Esophagus squamous epithelium (tissue), 5 donors: ENCODE measurements around the gene HMGN1. TPM values are rescaled to one million over a fixed set of nuclear protein-coding genes. Genes with fewer than 3 reads are reported as not detected.

Experiments
- DNase-seq: peaks from one replicate; lab custom pipeline; 2025; lab: John Stamatoyannopoulos, UW
- H3K27ac ChIP-seq, 4 donors: fragments of 200-600 bp; sonication (generic); one replicate each; pipeline ENCODE4 v1.5.1; 2016 to 2019; ENCODE audit warnings: mild to moderate bottlenecking in 1 of 4
- H3K27me3 ChIP-seq, 4 donors: fragments of 200-600 bp; sonication (generic); 1 replicate in 3 of 4; 2 replicates in 1 of 4; pipeline versions ENCODE4 v1.5.1 to v1.6.0; 2017 to 2021; ENCODE audit warnings: antibody characterized with exemption in 1 of 4
- H3K36me3 ChIP-seq, 3 donors: fragments of 200-600 bp; sonication (generic); one replicate each; pipeline ENCODE4 v1.5.1; 2016 to 2019
- H3K4me1 ChIP-seq, 3 donors: fragments of 200-600 bp; sonication (generic); one replicate each; pipeline ENCODE4 v1.5.1; 2017 to 2019
- H3K4me3 ChIP-seq, 4 donors: fragments of 200-600 bp; sonication (generic); 1 replicate in 3 of 4; 2 replicates in 1 of 4; pipeline ENCODE4 v1.5.1; 2016 to 2019; ENCODE audit warnings: mild to moderate bottlenecking in 2 of 4, moderate library complexity in 1 of 4
- H3K9me3 ChIP-seq, 3 donors: fragments of 200-600 bp; sonication (generic); one replicate each; pipeline ENCODE4 v1.5.1; 2016 to 2019
- POLR2A ChIP-seq, 4 donors: fragments of 450-650 bp; IDR thresholded peaks; one replicate each; pipeline ENCODE4 v1.6.1; 2017; ENCODE audit warnings: antibody characterized with exemption in 4 of 4, mild to moderate bottlenecking in 4 of 4, moderate library complexity in 3 of 4
- WGBS, 2 donors: methylation state at CpG; one replicate each; pipeline ENCODE4 v1.1.5; 2018; 5-methylcytosine and 5-hydroxymethylcytosine counted together
- intact Hi-C: fragments of 100-400 bp; cut with DNase I; formaldehyde crosslinking; loops from one replicate; pipeline ENCODE4 v1.15.0; 2022
- total RNA-seq, 4 donors: library from RNA; depleted of rRNA; stranded (reverse); fragments of >200 nt; gene quantifications; one replicate each; pipeline ENCODE4 v1.1.0, GENCODE V29; 2016
- TF ChIP-seq, protein P1 (sequence below), 6 experiments: fragments of 450-650 bp in 4 of 6; fragments of 200-600 bp in 2 of 6; sonication (generic) in 2 of 6; IDR thresholded peaks; one replicate each; pipeline ENCODE4 v1.5.1; 2016 to 2019; ENCODE audit warnings: antibody characterized with exemption in 6 of 6, mild to moderate bottlenecking in 4 of 6, moderate library complexity in 4 of 6
- donor health status: DM: yes; HTN: yes; CAD: no.

HMGN1 gene
- total RNA-seq, 4 donors from 2014 or later: 114 to 193 (median 144) TPM

DNA sequence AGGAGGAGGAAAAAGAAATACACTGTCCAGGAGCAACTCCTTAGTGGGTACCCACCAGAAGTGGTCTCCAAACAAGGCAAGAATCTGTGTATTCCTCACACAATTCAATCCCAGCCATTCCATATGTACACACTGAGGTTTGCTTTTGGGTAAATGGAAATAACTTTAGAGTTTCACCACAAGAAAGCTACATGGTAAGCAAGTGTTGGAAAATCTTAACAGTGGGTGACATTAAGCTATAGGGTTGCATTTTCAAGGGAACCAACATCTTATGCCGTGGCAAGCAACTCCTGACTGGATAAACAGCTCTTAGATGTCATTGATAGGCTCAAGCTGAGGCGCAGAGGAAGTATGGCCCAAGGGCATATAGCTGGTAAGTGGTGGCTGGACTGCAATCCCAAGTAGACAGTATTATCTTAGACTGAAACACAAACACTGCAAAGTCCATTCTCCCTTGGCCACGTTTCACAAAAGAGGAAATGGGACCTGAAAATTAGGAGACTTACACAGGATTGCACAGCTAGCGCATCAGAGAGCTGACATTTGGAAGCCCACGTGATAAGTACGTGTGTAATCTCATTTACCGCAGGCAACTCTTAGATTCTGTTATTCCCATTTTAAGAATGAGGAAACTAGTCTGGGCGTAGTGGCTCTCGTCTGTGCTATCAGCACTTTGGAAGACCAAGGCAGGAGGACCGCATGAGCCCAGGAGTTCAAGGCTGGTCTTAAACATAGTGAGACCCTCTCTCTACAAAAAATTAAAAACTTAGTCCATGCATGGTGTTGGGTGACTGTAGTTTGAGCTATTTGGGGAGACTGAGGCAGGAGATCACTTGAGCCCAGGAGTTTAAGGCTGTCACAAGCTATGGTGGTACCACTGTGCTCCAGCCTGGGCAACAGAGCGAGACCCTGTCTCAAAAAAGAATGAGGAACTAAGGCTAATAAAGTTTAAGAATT lies 31.5 kb downstream of the HMGN1 start:
- Histone ChIP-seq H3K9me3 (no peaks in the 10 kb centered on the region), H3K36me3 (no peaks in the 10 kb centered on the region), H3K27me3 (no peaks in the 10 kb centered on the region), H3K27ac (no peak overlapping the region), H3K4me1 (peaks cover 0 to 29% (median 4%) of the 10 kb centered on the region in 3 donors), H3K4me3 (no peak overlapping the region)
- intact Hi-C loops: loop anchor here (10.0 kb wide), 1 partner anchor 67 kb away; a partner anchor contains a TSS
- DNase-seq: no peak
- TF ChIP-seq, protein P1, sequence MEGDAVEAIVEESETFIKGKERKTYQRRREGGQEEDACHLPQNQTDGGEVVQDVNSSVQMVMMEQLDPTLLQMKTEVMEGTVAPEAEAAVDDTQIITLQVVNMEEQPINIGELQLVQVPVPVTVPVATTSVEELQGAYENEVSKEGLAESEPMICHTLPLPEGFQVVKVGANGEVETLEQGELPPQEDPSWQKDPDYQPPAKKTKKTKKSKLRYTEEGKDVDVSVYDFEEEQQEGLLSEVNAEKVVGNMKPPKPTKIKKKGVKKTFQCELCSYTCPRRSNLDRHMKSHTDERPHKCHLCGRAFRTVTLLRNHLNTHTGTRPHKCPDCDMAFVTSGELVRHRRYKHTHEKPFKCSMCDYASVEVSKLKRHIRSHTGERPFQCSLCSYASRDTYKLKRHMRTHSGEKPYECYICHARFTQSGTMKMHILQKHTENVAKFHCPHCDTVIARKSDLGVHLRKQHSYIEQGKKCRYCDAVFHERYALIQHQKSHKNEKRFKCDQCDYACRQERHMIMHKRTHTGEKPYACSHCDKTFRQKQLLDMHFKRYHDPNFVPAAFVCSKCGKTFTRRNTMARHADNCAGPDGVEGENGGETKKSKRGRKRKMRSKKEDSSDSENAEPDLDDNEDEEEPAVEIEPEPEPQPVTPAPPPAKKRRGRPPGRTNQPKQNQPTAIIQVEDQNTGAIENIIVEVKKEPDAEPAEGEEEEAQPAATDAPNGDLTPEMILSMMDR (IDR thresholded peaks at IDR 0.05): no peak
- TF ChIP-seq POLR2A (IDR thresholded peaks at IDR 0.05): no peak
- WGBS, 2 donors: 66% methylated on average over 11 of the region's 11 CpGs

DNA sequence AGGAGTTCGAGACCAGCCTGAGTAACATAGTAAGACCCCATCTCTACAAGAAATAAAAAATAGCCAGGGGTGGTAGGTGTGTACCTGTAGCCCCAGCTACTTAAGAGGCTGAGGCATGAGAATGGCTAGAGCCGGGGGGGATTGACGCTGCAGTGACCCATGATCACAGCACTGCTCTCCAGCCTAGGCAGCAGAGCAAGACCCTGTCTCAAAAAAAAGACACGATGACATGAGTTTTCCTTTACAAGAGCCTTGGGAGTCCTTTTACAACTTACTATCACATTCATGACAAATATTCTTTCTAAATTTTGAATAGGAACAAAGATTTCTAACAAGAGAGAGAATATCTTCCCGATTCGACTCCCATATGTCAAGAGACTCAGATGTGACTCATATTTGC lies 32.2 kb downstream of the HMGN1 start:
- intact Hi-C loops: loop anchor here (10.0 kb wide), 1 partner anchor 68 kb away; a partner anchor contains a TSS
- TF ChIP-seq, protein P1 (IDR thresholded peaks at IDR 0.05): no peak
- no peak for TF ChIP-seq POLR2A (IDR thresholded peaks at IDR 0.05)
- no peaks in the 10 kb centered on the region for H3K27me3 ChIP-seq
- DNase-seq: no peak
- H3K36me3 ChIP-seq: no peaks in the 10 kb centered on the region
- no peak overlapping the region for H3K4me3 ChIP-seq
- H3K9me3 ChIP-seq: no peaks in the 10 kb centered on the region
- 89 to 90% methylated on average over 5 to 6 of the region's 6 CpGs for WGBS, 2 donors
- H3K4me1 ChIP-seq: peaks cover 0 to 35% (median 7%) of the 10 kb centered on the region in 3 donors
- H3K27ac ChIP-seq: no peak overlapping the region

DNA sequence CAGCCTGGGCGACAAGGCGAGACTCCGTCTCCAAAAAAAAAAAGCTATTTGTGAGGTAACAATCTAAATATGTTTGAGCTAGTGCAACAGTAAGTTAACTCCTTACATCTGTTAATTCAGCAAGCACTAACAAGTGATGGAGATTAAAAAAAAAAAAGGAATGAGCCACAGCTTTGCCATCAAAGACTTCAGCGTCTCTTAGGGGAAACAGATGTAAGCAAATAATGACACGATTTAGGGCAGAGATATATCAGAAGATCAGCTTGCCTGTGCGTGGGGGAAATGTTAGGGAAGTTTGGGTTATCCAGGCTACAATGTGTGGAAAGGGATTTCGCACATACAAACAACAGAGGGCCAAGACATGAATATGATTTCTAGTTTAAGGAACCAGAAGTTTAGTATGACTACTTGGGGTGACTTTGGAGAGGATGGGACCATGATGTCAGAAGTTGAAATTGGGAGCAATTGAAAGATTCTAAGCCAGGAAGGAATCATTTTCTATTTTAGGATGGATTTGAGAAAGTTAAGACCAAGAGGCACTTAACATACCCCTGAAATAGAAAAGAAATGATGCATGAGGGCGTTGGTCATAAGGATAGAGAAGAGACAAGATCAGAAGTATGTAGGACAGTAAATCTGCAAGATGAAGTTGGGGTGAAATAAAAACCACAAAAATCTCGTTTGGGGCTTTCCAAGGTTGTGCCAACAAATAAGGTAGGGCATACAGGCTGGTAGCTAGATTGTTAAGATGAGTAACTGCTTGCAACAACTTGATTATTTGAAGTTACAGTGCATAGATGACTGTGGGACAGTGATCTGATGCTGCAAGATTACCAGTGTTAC lies 33.1 kb downstream of the HMGN1 start:
- intact Hi-C loops: loop anchor here (10.0 kb wide), 1 partner anchor 69 kb away; a partner anchor contains a TSS
- WGBS, 2 donors: 67 to 74% methylated on average over 8 to 9 of the region's 9 CpGs
- H3K4me1 ChIP-seq: peaks cover 0 to 44% (median 12%) of the 10 kb centered on the region in 3 donors
- peaks cover 0 to 8% (median 0%) of the 10 kb centered on the region in 3 donors for H3K36me3 ChIP-seq
- no peaks in the 10 kb centered on the region for H3K27me3 ChIP-seq
- TF ChIP-seq POLR2A (IDR thresholded peaks at IDR 0.05): no peak
- TF ChIP-seq, protein P1 (IDR thresholded peaks at IDR 0.05): no peak
- no peak overlapping the region for H3K4me3 ChIP-seq
- DNase-seq: no peak
- no peak overlapping the region for H3K27ac ChIP-seq
- H3K9me3 ChIP-seq: no peaks in the 10 kb centered on the region

DNA sequence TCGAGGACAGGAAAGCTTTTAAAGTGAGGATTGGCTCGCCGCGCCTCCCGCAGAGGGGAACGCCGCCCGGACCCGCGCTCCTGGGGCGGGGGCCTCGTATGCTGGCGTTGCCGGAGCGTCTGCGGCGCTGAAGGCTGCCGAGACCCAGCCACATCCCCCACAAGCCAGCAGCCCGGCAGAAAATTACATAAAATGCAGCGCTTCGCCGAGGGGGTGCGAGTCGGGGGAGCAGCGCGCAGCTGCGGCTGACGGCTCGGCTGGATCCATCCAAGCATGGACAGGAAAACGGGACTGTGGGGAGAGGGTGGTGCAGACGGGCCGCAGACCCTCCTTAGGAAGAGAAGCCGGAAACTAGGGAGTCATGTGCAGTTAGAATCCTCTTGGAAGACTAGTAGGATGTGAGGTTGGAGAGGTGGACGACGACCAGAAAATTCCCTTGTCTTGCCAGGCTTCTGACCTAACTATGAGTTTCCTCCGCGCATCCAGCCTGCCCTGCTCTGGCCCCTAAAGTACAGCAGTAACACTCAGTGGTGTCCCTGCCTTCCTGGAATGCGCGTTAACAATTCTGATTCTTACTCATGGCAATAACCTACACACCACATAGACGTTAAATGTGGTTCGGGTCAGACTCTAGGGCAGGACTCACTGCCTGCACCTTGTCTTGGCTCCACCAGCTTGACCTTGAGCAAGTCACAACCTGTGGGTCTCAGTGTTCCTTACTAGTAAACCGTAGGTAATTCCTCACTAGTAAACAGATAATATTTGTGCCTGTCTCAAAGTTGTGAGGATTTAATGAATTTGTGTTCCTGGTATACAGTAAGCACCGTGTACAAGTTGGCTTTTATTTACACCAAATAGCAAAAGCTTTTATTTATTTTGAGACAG lies 34.5 kb downstream of the HMGN1 start:
- no peak for TF ChIP-seq POLR2A (IDR thresholded peaks at IDR 0.05)
- TF ChIP-seq, protein P1 (IDR thresholded peaks at IDR 0.05): no peak
- H3K9me3 ChIP-seq: no peaks in the 10 kb centered on the region
- peak overlapping the region; percentile 98 to 99 (median 98) for H3K27ac ChIP-seq
- H3K27me3 ChIP-seq: no peaks in the 10 kb centered on the region
- H3K36me3 ChIP-seq: peaks cover 0 to 23% (median 0%) of the 10 kb centered on the region in 3 donors
- intact Hi-C loops: loop anchor here (10.0 kb wide), 1 partner anchor 70 kb away; a partner anchor contains a TSS
- peak overlapping the region; percentile 72 to 96 (median 85) for H3K4me3 ChIP-seq
- no peak for DNase-seq
- 2 to 4% methylated on average over 13 to 16 of the region's 43 CpGs for WGBS, 2 donors
- H3K4me1 ChIP-seq: peaks cover 0 to 47% (median 12%) of the 10 kb centered on the region in 3 donors
